Activated CD4-positive, CD25-positive, alpha-beta regulatory T cell treated with anti-CD3 and anti-CD28 coated beads, Interleukin-2, amount 50 U/mL, for 72 hours (primary cell): Measurements from ENCODE around the gene APBA2.
"Not testable (repeated sequence)": the region's sequence is repeated elsewhere in the genome, so short reads cannot be mapped to it uniquely, and the experiment has no call there.

ENCODE experiments used
- DNase-seq: peaks from one replicate; pipeline ENCODE4 v3.0.0; 2021

The APBA2 gene

GRCh38 chr15:29016518-29016917, 130.7 kb downstream of the APBA2 start:
- no peak for DNase-seq

DNA sequence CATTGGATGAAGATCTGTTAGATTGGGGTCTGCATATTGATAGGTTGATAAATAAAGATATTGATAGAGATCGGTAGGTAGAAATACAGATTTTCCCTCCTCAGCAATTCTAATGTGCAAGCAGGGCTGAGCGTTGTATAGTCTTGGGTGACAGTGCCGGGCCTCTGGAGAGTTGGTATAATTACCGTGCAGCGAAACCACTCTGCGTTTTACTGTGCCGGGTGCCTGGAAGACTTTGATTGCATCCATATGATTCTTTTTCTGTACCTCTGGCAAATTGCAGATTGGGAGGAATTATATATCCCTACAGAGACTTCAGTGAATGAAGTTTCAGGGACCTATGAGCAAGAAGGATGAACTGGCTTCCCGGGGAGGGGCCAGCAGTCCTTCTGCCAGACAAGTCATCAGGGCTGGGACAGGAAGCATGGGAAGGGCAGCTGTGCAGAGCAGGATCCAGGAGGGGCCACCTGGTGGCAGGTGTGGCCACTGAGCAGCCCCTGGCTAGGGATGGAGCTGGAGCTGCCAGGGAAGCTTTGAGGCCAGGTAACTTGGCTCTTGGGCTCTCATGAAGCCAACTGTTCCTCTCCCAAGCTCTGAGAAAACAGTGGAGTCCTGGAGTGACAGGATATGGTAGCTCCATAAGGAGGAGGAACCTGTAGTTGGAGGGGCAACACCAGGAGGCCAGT, 132.5 kb downstream of the APBA2 start:
- DNase-seq, result no peak

DNA sequence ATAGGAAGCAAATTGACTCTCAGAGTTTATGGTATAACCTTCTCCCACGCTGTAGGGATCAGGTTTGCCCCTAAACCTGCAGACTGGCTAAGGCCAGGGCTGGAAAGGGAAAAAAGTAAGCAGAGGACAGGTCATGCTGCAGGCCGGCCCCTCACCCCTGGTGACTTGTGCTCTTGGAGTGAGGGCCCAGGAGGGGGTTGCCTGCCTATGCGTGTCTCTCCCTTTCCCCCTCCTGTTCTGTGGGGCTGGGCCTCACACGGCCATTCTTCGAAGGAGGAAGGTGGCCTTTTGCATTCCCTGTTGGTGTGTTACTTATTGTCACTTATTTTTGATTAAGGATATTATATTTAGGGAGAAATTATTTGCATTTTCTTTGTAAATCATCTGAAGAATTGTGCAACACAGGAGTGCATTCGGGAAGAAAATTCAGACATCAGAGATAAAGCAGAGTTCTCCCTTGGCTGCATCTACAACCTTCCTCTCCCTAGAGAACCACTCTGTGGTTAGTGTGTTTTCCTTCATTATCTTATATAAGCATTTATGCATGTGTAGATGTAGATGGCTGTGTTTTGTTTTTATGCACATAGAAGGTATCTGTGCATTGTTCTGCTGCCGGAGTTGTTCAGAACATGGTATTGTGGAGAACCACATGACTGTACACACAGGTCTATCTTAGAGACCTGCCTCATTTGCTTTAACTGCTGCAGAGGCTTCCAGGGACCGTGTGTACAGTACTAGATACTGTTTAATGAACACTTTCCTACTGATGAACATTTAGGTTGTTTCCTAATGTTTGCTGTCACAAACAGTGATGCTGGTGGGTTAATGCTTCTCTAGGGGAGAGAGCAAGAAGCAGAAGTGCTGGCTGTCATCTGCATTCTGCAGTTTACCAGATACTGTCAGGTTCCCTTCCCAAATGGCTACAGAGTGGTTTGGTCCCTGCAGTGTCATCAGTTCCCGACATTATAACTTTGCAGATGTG, 133.5 kb downstream of the APBA2 start:
- no peak for DNase-seq

DNA sequence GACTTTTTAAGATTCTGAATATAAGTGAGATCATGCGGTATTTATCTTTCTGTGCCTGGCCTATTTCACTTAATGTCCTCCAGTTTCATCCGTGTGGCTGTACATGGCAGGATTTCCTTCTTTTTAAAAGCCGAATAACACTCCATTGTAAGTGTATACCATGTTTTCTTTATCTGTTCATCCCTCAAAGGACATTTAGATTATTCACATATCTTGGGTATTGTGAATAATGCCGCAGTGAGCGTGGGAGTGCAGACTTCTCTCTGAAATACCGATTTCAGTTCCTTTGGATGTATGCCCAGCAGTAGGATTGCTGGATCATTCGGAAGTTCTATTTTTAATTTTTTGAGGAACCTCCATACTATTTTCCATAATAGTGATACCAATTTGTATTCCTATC, 136.1 kb downstream of the APBA2 start:
- no peak for DNase-seq

DNA sequence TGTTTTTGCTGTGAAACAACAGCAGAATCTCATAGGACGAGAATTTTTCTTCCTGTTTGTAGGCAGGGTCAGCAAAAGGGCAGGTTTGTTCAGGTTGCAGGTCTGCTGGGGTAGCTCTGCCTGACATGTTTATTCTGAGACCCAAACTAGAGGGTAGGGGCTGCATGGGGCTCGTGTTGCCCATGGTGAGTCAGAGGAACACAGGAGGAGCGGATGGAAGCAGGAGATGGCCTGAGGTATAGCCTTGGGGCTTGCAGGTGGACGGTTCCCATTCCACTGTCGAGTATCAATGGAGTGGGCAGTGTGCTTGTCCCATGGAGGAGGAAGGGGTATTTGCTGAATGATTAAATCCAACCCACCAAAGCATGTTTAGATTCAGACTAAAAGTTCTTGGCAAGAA, 138.9 kb downstream of the APBA2 start:
- no peak for DNase-seq

DNA sequence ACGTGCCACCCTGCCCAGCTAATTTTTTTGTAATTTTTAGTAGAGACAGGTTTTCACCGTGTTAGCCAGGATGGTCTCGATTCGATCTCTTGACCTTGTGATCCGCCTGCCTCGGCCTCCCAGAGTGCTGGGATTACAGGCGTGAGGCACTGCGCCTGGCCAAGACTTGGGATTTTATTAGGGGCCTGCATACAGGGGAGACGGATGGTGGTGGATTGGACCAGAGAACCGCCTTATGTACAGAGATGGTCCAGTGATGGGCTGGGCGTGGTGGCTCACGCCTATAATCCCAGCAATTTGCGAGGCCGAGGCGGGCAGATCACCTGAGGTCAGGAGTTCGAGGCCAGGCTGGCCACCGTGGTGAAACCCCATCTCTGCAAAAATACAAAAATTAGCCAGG, 139.6 kb downstream of the APBA2 start:
- not testable (repeated sequence) for DNase-seq

DNA sequence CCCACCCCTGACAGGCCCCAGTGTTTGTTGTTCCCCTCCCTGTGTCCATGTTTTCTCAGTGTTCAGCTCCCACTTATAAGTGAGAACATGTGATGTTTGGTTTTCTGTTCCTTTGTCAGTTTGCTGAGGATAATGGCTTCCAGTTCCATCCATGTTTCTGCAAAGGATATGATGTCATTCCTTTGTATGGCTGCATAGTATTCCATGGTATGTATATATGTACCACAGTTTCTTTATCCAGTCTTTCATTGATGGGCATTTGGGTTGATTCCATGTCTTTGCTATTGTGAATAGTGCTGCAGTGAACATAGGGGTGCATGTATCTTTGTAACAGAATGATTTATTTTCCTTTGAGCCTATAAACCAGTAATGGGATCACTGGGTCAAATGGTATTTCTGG, 142.4 kb downstream of the APBA2 start:
- not testable (repeated sequence) for DNase-seq

DNA sequence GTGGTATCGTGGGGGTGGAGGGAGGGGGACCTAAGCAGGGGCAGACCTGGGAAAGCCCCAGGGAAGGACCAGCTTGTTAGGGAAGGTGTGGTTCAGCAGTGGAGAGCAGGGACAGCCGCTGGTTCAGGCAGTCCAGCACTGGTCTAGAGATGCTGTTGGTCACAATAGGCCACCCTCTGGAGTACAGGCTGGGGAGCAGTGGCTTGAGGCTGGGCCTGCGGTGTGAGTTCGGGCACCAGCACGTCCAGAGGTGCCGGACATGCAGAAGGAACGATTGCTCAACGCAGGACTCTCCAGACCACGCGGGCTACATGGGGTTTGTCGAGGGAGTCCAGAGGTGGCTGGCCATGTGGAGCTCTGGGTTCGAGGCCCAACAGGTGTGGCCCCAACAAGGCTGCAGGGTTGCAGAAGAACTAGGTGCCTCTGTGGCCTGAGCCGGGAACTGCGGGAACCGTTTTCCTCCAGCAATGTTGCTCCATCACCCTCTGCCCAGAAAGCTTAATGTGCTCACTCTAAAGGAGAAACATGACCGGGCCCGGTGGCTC, 143.9 kb downstream of the APBA2 start:
- DNase-seq, result no peak

DNA sequence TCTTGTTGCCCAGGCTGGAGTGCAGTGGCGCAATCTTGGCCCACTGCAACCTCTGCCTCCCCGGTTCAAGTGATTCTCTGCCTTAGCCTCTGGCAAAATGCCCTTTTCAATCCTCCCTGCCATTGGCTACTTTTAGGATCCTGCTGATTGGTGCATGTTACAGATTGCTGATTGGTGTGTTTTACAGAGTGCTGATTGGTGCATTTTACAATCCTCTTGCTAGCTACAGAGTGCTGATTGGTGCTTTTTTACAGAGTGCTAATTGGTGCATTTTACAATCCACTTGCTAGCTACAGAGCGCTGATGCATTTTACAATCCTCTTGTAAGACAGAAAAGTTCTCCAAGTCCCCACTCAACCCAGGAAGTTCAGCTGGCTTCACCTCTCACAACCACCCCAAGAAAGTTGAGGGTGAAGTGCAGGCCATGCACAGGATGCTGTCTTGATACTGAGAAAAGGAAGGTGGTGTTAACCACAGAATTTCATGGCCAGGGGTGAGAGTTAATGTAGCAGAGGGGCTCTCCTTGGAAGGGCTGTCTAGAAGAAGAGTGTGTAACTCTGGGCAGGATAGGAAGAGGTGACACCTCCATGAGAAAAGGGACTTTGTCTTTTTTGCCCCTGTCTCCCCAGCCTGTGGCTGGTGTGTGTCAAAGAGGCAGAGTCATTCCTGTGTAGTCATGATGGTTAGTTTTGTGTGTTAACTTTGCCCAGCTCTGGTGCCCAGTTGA, 145.9 kb downstream of the APBA2 start:
- DNase-seq, result no peak

DNA sequence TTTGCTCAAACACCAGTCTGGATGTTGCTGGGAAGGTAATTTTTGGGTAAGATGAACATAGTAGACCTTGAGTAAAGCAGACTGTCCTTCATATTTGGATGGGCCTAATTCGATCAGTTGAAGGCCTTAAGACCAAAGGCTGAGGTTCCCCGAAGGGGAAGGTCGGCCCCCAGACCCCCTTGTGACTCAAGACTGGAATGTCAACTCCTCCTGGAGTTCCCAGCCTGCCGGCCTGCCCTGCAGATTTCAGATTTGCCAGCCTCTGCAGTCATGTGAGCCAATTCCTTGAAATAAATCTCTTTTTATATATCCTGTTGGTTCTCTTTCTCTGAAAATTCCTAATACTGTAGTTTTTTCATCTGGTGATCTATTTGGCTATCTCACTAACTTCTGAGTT, 146.5 kb downstream of the APBA2 start:
- no peak for DNase-seq

- no peak for DNase-seq
These were observed 147.0 kb downstream of the APBA2 start for GRCh38 chr15:29032751-29033150.

DNA sequence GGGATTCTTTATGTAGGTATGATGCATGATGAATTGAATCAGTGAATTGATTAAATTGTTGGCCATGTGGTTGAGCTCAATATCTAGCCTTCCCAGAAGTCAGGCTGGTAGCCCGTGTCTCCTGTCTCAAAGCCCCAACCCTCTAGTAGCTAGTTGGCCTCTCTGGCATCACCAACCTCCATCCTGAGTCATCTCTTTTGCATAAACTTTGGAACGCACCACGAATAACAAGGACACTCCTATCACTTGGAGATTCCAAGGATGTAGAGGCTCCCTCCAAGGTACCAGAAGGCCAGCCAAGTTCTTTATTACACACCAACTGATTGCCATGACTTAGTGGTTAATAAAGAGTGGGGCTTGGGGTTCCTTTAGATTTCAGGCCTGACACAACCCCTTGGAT, 148.4 kb downstream of the APBA2 start:
- no peak for DNase-seq

GRCh38 chr15:29034593-29035335, 149.0 kb downstream of the APBA2 start:
- DNase-seq, result no peak

GRCh38 chr15:29035336-29036285, 149.8 kb downstream of the APBA2 start:
- DNase-seq, result no peak

DNA sequence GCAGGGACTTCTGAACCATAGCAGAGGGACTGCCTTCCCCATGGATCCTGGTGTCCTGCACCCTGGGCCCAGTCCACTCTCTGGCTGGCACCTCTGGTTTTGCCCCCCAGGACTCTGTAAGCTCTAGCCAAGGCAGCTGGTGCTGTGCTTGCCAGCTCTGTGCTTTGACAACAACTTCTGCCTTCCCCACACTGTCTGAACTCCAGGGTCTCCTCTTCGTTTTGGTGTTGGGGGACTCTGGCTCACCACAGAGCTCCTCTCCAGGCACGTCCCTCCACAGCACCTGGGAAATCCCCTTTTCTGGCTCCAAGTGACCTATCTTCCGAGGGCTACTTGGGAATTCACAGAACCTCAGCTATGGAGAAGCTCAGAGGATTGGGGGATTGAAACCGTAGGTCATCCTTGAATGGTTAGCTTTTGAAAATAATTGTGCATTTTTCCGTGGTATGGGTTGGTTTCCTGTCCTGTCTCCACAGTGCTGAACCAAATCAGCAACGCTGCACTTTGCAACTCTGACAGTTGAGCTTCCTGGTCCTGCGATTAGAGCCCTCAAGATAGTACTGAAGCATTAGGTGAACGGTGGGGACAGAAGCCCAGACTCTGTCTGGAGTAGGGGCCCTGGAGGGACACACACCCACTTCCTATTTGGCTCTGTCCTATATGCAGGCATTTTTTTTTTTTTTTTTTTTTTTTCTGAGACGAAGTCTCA, 152.4 kb downstream of the APBA2 start:
- no peak for DNase-seq

- DNase-seq, result no peak
These were observed 153.9 kb downstream of the APBA2 start for GRCh38 chr15:29039466-29040369.

DNA sequence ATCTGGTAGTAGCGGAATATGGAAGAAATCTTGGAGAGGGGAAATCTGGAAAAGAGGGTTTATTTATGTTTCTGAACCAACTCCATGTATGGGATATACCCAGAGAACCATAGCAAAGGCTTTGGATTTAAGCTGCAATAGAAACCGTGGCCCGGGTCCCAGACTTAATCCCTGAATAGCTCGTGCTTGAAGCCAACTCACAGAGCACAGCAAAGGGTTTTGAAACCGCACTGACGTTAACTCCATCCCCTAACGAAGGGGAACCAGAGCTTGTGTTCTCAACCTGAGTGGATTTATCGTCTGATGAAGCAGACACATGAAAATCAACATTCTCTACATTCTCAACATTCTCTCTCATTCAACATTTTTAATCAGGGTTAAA, 154.6 kb downstream of the APBA2 start:
- no peak for DNase-seq

GRCh38 chr15:29043736-29044502, 158.1 kb downstream of the APBA2 start:
- DNase-seq, result no peak

DNA sequence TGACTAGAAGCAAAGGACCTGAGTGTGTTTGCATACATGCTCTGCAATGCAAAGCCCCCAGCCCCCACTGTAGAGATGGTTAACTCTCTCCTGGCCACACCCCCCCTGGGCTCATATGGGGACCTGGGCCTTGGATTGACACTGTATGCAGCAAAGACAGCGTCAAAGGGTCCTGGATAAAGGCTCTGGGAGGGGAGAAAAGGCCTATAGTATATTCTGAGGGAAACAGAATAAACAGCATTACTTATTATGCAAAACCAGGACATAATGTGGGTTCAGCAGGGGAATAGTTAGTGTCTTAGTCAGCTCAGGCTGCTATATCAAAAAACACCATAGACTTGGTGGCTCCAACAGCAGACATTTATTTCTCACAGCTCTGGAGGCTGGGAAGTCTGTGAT, 158.7 kb downstream of the APBA2 start:
- no peak for DNase-seq
